Suppressor macrophage treated with lipopolysaccharide for 4 hours (primary cell): ENCODE results near the gene MAP3K5.
A peak's percentile ranks its signal among the peaks of the same experiment; 100 is the strongest.

Experiments used
- DNase-seq: peaks from one replicate; pipeline ENCODE4 v3.0.0-alpha.2; 2020

Gene MAP3K5

DNA sequence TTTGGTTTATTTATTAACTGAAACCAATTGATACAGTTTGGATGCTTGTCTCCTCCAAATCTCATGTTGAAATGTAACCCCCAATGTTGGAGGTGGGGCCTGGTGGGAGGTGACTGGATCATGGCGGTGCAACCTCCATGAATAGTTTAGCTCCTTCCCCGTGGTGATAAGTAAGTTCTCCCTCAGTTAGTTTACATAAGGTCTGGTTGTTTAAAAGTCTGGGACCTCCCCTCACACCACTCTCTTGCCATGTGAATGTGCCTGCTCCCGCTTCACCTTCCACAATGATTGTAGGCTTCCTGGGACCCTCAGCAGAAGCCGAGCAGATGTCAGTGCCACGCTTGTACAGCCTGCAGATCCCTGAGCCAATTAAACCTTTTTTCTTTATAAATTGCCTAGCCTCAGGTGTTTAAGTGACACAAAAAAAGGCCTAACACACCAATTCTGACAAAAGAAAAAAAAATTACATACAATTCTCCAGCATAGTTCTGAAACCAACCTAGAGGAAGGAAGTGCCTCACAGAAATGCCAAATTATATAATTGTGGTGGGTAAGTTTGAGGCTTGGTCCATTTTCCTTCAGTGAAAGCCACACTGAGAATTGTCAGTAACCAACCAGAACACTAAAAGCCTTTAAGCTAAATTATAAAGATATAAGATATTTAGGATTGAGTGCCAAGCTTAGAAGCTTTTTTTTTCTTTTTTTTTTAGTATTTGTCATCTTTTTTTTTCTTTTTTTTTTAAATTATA is 257.1 kb downstream of the MAP3K5 start:
- DNase-seq = no peak

DNA sequence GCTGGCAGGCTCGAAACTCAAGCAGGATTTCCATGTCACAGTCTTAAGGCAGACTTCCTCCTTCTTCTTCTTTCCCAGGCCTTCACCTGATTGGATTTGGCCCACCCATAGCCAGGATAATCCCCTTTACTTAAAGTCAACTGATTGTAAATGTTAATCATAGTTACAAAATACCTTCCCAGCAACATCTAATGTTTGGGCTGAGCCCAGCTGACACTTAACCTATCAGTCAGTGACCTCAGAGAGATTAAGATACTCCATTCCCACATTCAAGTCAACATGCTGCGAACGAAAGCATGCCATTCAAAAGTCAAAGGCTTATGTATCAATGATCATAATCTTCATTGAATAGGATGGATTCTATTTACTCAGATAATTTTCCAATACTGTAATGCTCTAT is 258.0 kb downstream of the MAP3K5 start:
- no peak for DNase-seq

DNA sequence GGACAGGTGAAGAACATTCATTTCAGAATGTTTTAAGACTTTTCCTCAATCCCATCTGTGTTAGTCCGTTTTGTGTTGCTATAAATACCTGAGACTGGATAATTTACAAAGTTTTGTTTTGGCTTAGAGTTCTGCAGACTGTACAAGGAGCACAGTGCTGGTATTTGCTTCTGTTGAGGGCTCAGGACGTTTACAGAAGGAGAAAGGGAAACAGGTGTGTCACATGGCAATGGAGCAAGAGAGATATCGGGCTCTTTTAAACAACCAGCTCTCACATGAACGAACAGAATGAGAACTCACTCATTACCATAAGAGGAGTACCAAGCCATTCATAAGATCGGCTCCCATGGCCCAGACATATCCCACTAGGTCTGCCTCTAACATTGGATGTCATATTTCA is 258.8 kb downstream of the MAP3K5 start:
- DNase-seq = no peak

DNA sequence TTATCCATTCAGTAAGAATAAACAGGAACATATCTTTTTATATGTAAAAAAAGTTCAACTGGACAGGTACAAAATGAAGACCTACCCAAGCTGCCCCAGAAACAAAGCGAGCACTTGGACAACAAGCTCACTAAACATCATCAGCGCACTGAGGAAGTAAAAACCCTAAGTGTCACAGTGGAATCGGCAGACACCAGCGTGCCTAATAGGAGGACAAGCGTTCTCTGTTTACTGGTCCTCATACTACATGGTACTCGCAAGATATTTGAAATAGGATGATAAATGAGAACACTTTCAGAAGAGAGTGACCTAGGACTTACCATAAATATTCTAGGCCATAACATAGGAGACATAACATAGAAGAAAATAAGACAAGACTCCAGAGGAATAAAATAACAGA is 260.2 kb downstream of the MAP3K5 start:
- no peak for DNase-seq

DNA sequence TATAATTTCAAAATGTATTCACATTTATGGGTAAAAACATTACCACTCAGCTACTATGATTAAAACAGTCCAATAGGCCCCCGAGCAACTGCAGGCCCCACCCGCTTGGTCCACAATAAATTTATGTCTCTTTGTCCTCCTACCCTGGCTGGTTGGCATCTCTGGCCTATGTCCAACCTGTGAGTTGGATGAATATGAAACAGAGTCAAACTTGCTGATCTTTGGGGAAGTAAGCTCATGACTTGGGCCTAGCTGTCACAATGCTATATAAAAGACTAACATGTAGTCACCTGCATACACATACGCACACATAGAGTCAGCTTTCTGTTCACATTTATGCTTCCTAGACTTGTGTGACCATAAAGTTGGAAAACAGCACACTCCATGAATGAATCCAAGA is 262.6 kb downstream of the MAP3K5 start:
- DNase-seq = no peak

DNA sequence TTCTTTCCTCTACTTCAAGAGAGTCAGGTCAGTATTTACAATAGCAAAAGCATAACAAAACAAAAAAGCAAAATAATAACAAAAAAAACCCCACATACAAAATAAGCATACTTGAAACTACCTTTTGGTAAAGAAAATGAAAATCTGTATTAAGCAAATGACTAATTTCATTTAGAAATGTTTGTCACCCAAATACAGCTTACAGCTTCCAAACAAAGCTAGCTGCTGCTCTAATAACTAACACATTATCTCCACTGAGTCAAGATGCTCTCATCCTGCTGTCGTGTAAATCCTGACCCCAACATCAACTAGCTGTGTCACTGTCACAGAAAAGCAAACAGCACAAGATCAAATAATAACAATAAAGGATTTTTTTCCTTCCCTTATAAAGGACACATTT is 263.8 kb downstream of the MAP3K5 start:
- no peak for DNase-seq

DNA sequence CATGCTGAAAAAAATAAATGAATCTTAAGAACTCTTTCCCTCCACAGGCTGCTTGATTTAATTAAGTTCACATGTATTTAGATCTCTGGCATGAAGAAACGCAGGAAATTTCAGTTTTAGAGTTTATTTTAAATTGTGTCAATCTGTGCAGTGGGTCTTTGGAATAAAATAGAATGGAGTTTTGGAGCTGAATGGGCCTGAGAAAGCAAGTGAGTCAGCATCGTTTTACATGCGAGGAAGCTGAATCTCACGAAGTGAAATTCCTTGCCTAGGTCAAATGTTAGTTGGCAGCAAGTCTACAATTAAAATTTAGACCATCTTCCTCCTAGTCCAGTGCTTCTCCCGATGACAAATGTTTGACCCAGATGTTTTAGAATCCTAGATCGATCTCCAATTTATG is 264.4 kb downstream of the MAP3K5 start:
- DNase-seq = no peak

DNA sequence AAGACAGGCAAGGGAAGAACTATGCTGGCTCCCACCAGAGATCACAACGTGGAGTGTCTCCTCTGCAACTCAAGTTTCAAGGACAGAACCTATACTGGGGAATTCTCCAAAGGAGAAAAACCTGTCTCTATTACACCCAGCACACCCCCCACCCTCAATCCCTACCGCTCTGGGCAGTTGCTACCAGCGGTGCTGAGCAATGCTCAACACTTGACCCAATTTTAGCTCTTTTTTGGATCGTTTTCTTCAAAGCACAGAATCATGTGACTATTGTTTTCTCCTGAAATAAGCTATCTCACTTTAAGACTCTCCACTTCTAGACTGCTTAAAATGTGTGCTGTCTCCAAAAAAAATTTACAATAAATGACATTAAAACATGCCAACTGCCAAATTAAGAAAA is 265.3 kb downstream of the MAP3K5 start:
- DNase-seq = no peak

DNA sequence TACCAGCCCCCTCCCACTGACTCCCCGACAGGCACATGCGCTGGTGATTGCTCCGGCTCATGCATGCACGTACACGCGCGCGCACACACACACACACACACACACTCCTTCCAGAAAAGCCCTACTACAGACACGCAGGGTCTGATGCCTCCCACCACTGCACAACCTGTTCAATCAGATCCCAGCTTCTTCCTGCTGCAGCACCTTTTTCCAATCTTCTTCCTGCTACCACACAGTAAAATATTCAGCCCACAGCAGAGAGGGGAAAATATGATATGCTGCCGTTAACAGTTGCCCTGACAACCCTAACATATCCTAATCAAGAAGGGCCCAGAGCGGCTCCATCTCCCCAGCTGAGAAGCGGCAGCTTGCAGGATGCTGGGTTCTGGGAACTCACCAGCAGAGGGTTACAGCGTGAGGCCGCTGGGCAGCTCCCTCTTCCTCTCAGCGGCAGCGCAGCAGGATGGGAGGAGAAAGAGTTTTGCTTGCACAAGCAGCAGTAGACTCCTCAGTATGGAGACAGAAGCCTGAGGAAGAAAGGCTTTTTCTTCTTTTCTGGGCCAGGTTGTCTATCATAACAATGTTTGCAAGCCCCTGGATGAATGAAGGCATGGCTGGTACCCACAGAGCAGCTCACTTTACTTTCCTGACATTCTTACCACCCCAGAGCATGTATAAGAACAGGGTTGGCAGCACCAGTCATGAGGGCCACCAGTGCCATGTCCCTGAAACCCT is 265.9 kb downstream of the MAP3K5 start:
- DNase-seq = peak; percentile 67

DNA sequence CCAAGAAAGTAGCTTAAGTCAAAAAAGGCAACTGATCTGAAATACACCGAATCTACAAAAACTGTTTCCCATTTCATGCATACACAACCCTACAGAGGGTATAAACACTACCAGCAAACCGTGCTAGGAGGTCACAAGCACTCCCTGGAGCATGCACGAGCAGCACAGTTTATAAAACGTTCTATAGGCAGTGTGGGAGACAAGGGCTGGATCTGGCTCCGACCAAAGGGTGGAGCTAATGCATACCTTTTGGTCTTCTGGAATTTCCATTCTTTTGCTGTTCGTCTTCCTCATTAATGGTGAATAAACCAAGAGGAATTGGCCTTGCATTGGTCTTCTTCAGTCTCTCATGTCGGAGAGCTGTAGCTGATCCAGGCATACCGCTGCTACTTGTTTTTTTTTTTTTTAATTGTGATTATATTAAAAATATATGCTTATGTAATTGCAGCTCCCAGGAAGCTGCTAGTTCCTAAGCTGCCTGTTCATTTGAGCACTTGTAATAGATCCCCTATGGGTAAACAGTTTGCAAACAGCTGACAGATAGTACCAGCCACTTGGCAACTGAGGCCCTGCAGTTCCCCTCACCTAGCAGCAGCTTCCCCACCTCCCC is 266.6 kb downstream of the MAP3K5 start:
- no peak for DNase-seq

DNA sequence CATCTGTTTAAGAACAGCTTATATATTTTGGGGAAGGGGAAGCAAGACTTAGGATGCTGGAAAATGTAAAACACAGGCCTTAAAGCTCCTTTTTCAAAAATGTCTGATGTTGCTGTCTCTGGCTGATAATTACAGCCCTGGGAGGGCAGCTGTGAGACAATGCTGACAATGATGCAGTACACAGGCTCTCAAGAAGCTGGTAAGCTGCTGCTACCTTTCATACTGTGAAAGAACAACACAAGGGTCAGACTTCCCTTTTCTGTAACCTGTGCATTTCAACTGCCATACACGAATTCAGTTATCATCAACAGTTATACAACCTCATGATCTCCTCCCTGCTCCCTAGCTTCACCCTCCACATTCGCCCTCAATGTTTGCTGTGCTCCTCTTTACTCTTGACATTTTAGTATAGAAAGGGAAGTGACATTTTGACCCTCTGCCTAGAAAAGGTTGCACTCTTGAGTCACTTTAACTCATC is 267.3 kb downstream of the MAP3K5 start:
- peak; percentile 43 for DNase-seq

DNA sequence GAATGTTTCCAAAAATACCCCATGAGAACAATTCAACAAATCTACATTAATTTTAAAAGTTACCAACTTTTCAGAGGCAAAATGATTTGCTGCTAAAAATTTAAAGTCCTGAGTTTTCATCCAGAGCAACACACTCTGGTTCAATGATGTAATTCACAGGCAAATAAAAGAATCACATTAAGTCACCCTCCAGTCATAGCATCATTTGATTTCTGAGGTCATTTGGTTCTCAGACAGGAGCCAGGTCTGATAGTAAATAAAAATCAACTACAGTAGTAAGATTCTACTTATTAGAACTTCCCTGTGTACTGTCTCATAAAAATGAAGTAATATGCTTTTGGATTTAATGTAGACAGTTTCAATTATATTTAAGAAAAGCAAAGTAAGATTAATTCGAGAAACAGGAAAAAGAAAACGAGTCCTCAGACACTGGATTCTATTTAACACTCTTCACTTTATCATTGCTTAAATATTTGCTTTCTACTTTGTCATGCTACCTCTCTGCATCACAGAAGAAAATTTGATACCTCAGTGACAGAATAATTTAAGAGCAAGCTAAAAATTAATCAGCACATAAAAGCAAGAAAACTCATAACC is 267.8 kb downstream of the MAP3K5 start:
- peak; percentile 28 for DNase-seq

DNA sequence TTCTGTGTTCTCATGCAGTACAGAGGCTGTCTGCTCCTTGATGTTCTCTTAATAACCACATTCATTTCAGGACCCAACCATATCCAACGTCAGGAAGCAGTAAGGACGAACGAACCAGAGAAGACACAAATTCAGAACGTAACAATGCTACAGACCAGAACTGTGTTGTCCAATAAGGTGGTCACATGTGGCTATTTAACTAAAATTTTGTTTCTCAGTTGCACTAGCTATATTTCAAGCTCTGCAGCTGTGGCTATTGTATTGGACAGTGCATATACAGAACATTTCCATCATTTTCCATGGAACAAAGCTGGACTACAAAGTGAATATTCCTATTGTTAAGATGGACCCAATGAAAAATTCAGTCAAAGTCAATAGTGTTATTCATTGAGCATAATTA is 269.1 kb downstream of the MAP3K5 start:
- no peak for DNase-seq

DNA sequence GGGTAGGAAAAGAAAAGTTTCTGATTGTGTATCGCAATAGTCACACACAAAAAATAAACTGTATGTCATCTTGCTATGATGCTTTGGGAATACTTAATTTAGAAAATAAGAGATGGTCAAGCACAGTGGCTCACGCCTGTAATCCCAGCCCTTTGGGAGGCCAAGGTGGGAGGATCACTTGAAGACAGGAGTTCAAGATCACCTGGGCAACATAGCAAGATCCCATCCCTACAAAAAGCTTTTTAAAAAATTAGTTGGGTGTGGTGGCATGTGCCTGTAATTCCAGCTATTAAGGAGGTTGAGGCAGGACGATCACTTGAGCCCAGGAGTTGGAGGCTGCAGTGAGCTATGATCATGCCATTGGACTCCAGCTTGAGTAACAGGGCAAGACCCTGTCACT is 269.6 kb downstream of the MAP3K5 start:
- no peak for DNase-seq

DNA sequence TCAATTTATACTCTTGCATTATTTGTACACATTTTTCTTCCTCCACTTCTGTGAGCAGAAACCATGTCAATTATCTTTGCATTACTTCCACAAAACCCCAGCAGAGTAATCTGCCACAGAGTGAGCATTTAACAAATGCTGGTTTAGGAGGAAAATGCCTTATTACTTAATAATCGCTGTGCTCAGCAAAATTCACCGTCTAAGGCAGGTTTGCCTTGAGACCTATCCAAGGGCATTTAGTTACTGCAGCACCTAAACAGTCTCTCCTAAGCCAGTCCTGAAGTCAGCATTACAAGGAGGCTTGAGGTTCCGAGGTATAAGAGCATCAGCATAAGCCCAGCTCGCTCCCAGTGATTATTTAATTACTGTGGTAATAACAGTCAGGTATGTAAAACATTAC is 270.4 kb downstream of the MAP3K5 start:
- no peak for DNase-seq

DNA sequence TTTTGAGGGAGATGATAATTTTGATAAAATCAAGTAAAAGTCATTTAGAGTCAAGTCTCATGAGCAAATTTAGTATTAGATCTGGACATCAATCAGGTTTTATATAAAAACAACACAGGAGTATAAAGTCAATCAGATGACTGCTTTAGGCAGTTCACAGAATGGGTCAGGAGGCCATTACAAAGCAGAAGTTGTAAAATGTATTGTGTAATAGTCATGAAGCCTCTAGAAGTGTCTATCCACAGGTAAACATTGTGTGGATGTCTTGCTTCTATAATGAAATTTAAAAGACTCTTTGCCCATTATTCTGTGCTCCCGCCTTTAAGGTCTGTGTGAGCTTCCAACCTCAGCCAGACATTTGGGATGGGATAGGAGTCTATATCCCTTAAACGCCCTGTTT is 270.9 kb downstream of the MAP3K5 start:
- no peak for DNase-seq

DNA sequence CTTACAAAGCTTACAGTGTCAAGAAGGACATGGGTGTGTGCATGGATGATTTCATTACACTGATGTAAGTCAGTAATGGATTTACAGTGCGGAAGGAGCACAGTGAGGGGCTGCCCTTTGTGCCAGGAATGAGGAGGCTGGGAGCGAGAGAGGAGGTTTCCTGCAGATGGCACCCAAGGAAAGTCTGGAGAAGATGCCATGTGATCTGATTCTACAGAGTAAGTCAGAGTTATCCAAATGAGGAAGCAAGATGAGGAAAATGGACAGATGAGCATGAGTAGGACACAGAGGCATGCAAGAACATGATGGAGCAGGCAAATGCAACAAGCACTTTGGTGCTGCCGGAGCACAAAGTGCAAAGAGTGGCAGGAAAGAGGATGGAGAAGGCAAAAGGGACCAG is 271.8 kb downstream of the MAP3K5 start:
- peak; percentile 24 for DNase-seq

DNA sequence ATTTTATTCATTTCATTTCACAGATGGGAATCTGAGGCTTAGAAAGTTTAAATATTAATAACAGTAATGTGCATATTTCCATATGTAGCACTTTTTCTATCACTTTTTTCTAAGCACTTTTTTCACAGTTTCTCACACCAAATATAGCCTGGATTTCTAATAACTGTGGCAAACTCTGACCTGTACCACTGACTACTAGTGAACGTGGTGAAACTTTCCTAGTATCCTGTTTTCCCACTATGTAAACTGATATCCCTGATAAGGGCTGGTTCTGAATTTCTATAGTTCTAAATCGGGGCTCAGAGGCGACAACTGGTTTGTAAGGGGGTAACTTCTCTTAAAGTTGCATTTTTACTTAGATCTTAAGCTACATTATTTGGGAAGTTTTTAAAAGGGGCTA is 274.7 kb downstream of the MAP3K5 start:
- no peak for DNase-seq

DNA sequence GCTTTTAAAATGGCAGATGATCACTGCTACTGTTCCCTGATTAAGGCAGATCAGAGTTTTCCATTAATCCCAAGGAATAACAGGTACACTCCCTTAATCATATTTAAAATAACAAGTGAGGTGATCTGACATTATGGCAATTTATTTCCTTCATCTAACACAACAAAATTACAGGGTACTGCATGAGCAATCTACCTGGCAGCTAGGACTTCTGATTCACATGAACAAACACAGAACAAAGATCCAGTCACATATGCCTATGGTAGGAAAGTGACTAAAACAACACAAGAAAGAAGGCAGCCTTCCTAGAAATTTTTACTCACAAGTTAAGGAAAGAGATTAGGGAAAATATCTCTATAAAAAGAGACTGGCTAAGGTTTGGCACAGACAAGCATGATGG is 275.3 kb downstream of the MAP3K5 start:
- no peak for DNase-seq

DNA sequence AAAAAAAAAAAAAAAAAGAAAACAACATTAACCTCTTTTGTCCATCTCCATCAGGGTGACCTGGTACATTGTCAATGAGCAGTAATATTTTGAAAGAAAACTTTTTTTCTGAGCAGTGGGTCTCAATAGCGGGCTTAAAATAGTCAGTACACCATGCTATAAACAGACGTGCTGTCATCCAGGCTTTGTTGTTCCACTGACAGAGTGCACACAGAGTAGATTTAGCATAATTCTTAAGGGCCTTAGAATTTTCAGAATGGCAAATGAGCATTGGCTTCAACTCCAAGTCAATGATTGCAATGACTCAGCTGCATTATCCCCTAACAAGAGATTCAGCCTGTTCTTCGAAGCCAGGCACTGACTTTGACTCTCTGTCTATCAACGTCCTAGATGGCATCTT is 277.7 kb downstream of the MAP3K5 start:
- DNase-seq = no peak

DNA sequence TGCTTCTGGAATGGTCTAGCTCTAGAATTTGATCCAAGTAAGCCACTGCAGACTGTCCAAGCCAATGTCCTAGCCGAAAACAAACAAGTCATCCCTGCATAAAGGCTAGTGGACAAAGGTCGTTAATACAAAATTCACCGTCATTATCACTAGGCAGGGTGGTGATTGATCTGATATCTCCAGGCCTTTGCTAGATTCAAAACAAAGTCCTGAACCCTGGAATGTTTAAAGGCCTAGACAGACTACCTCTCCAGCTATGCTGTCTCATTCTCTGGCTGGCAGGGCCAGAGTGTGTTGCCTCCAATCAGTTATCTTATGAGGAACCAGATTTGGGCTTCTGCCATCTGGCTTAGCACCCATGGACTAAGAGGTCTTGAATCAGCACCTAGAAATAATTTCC is 280.4 kb downstream of the MAP3K5 start:
- no peak for DNase-seq

DNA sequence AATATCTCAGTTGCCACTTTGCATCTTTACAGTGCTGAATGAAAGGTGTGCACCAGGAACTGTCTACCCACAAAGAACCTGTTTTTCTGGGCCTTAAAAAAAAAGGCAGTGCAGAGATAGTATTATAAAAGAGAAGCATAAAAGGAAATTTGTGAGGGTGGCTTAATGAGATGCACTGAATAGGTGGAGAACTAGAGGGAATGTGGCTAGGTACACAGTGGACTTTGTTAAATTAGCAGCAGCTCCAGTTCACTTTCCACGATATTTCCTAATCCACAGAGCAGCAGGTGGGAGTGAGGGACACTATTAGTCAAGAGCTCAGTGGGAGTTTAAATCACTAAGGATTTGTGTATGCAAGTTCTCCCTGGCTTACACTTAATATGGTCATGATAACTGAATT is 280.9 kb downstream of the MAP3K5 start:
- no peak for DNase-seq

DNA sequence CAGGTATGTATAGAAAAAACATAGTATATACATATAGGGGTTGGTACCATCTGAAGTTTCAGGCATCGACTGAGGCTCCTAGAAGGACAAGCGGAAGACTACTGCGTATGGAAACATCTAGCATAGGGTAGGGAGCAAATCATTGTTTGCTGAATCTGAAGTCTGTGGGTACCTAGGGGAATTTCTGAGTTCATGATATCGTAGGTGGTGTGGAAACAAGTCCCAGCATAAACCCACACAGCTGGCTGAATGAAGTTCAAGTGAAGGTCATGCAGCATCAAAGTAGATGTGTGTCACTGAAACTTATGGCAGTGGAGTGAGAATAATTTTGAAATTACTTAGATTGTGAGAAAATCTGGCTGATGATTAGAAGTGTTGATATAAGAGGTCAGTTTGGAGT is 281.5 kb downstream of the MAP3K5 start:
- DNase-seq = no peak

DNA sequence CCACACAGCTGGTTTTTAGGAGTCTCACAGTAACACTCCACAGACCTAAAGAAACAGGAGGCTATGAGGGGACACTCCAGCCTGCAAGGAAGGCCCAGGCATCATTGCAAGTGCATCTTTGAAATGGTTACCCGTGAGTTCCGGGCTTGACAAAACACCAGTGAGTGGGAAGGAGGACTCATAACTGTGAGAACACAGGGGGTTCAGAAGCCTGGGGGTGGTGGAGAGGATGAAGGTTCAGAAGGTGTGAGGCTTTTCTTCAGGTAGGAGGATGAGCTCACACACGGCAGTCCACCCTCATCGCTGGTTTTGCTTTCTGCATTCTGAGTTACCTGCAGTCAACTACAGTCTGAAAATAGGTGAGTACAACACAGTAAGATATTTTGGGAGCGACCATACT is 282.0 kb downstream of the MAP3K5 start:
- DNase-seq = no peak
